HG03521 (cell line): ENCODE results near the gene XYLT2.
"Not testable (repeated sequence)": the region's sequence is repeated elsewhere in the genome, so short reads cannot be mapped to it uniquely, and the experiment has no call there.

Experiments used
- ATAC-seq: cut with Tn5 transposase; IDR thresholded peaks from one replicate; pipeline ENCODE4 v1.9.1; 2021; ENCODE audit warnings: mild to moderate bottlenecking, moderate library complexity; ENCODE audit not compliant: unreplicated experiment

XYLT2 gene

DNA sequence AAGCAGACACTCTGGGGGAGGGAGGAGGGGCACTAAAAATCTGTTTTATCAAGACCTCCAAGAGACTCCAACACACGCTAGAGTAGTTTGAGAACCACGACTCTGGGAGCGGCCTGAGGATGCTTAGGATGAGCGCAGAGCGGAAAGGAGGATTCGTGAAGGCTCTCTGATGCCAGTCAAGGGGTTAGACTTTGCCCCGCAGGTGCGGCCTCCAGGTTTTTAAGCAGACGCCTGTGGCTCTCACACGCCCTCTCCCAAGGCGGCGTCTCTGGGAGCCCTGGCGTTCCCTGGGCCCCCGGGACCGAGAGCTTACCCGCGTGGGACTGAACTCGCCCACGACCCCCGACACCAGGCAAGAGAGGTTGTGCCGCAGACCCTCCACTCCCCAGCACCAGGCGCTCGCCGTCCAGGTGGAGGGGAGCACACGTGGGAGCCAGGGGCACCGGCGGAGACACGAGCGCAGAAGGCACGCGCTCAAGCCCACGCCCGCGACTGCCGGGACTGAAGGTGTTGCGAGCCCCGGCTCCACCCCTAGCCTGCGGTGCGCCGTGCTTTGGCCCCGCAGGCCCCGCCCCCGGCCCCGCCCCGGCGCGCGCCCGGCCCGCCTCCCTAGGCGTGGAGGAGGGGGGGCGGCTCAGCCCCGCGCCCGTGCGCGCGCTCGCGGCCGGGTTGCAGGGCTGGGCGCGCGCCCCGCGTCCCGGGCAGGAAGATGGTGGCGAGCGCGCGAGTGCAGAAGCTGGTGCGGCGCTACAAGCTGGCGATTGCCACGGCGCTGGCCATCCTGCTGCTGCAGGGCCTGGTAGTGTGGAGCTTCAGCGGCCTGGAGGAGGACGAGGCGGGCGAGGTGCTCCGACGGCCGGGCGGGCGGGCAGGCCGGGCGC, at the start of gene XYLT2:
Gene XYLT2, plus strand, starts transcription at position 695 of the 881 bp plus-strand sequence. Its CDS starts 15 bp downstream, at position 710.
- ATAC-seq, result peak; percentile 80

DNA sequence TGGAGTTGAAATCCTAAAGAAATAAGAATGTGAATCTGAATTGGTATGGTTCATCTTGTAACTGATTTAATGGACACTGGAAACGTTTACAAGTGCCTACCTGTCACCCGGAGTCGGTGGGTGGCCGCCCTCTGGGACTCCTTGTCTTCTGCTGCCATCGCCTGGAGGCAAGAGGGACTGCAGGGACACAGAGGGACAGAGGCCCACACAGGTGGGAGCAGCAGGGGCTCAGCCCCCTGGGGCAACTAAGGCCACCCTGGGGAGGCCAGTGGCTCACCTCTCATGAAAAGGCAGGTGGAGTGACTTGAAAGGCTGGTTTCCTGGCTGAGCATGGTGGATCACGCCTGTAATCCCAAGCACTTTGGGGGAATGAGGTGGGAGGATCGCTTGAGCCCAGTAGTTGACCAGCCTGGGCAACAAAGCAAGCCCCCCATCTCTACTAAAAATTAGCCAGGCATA, 48.5 kb upstream of the XYLT2 start:
- no peak for ATAC-seq

DNA sequence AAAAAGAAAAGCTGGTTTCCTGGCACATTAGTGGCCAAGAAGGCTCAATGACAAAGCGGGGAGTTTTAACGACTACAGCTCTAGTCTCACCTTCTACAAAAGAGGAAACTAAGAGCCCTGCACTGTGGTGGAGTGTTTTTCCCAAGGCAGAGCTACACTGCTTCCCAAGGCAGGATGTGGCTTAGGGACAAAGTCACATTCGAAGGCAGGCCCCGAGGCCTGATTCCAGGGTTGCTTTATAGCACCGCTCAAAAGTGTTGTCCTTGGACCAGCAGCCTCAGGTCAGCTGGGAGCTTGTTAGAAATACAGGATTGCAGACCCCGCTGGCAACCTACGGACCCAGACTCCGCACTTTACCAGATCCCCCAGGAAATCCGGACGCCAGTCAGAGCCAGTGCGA, 47.9 kb upstream of the XYLT2 start:
- no peak for ATAC-seq

DNA sequence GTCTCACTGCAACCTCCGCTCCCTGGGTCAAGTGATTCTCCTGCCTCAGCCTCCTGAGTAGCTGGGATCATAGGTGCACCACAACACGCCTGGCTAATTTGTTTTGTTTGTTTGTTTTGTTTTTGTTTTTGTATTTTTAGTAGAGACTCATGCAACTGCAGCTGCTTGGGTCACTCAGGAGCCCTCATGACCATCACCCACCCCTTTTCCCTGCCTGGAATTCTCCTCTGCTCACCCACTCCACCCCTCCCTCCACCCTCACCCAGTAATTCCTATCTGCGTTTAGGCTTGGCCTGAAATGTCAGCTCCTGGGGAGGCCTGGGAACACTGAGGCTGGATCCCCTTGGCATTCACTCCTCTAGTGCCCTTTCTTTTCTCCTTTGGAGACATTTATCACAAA, 46.1 kb upstream of the XYLT2 start:
- ATAC-seq, result no peak

DNA sequence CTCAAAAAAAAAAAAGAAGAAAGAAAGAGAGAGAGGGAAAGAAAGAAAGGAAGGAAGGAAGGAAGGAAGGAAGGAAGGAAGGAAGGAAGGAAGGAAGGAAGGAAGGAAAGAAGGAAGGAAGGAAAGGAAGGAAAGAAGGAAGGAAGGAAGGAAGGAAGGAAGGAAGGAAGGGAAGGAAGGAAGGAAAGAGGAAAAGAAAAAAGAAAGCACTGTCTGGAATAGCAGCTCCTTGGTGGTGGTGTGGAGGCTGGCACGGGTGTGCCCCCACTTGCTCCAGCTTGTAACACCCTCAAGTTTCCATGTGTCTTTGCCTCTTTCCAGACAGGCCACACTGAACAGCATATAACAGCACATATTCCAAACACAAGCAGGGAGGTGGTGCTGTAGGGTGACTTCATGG, 45.1 kb upstream of the XYLT2 start:
- ATAC-seq, result not testable (repeated sequence)

DNA sequence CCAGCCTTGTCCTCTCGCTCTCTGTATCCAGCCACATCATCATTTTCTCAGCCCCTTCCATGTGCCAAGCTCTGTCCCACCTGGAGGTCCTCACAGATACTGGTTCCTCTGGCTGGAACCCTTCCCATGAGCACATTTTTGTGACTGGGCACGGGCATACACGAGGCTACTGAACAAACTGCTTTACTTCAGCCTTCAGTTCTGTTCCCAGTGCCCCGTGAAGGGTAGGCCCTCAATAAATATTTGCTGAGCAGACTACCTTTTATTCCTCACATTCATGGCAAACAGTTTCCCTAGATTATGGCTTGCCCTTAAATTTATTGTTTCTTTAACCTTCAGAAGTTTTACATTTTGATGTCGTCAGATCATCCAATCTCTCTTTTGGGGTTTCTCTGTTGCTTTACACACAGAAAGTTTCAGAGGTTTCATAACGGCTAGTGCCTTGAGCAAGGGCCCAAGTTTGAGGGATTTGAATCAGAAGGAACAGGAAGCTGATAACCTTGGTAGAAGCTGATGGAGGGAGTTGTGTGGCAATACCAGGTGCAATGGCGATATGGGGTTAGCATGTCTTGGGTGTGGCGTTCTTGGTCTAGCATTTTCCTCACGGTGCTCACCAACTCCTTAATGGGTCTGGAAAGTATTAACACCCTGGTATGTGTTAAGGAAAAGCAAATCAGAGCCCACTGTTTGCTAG, 43.9 kb upstream of the XYLT2 start:
- ATAC-seq, result no peak

DNA sequence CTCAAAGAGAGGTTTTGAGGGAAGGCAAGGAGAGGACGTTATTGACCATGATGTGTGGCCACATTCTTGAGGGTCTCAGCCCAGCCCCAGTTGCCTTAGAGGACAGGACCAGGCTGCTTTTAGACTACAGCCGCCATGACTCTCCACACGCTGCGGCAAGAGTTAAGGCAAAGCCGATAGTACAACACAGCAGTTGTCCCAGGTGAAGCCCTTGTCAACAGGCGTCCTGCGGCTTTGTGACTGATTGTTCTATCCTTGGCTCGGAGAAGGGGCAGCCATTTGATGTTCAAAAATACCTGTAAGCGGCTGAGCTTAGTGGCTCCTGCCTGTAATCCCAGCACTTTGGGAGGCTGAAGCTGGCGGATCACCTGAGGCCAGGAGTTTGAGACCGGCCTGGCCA, 42.9 kb upstream of the XYLT2 start:
- ATAC-seq, result no peak

DNA sequence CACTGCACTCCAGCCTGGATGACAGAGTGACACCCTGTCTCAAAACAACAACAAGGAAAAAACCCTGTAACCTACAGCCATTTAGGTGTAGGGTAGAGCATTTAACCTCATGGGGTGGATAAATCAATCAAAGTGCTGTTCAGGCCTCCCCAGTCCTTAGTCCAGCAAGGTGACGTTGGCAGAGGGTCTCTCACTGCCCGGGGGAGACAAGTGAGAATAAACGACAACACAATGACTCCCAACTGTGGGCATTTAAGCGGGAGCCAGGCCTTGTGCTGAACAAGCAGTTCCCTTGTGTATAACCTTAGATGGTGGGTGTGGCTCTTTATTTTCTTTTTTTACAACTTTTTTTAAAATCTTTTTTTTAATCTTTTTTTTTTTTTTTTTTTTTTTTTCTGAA, 42.3 kb upstream of the XYLT2 start:
- no peak for ATAC-seq

DNA sequence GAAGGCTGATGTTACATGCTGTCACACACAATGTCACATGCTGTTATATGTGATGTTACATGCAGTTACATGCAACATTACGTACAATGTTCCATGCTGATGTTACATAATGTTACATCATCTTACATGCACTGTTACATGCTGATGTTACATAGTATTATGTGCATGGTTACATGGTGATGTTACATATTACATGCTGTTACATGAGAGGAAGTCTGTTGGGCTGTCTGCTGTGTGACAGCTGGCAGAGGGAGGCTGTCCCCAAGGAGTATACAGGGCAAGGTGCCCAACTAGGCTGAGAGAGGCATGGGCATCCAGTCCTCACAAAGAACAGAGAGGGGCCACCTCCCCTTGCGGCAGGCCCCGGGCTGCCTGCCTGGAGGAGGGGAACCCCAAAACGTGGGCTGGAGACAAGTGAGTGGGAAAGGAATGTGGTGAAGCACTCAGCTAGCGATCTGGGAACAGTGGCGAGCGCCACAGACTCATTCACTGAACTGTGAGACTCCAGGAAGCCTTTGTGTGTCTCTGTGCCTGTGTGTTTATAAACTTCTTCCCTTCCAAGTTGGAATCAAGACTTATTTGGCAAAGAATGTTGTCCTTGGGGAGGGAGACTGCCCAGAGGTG, 41.0 kb upstream of the XYLT2 start:
- no peak for ATAC-seq

DNA sequence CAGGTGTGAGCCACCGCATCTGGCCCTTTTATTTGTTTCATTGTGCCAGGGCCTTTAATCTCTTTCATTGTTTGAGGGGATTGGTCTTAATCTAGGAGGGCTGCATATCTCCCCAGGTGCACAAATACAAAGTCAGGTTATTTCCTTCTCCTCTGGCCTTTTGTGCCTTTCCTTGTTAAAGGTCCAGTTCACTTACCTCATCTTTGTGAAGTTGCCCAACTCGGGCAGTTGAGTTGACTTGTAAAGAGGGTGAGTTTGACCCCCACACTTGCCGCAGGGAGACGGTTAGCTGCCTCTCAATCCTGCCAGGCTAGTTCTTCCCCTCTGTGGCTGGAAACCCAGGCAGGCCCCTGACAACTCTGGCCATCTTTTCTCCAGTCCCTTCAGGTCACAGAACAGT, 38.3 kb upstream of the XYLT2 start:
- ATAC-seq, result no peak

DNA sequence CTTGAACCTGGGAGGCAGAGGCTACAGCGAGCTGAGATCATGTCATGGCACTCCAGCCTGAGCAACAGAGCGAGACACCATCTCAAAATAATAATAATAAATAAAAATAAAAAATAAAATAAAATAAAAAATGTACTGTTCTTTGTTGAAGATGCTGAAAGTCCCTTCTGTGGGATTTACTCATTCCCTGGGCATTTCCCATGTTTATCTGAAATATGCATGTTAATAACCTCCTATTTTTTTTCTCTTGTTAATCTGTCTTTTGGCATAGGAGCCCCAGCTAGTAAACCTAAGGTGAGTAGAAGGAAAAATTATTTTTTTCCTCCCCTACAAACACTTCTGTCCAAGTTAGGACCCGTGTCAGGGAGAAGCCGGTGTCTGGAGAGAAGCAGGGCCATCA, 37.3 kb upstream of the XYLT2 start:
- ATAC-seq, result no peak

DNA sequence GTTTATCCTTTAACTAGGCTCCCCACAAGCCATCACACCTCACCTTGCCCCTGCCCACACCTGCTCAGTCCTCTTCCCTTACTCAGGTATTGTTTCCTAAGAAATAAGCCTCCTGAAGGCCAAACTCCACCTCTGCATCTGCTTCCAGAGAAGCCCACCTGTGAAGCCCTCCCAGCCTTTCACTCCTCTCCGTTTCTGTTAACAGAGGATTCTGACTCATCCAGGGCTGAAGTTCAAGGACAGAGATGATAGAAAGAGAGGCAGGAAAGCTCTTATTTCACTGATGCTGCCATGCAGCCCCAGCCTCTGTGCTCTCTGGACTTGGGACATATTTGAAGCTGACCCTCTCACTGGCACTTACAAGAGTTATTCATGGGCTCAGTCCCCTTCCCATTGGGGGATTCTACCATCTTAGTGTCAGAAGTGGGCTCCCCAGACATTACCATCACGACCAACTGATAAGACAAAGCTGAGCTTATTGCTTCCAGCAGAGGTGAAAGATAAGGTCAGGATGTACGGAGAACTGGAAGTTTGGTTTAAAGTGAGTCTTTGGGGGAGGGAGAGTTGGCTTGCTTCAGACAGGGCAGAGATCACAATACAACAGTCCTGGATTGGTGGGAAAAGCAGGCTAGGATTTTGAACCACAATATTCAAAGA, 35.3 kb upstream of the XYLT2 start:
- ATAC-seq, result no peak

DNA sequence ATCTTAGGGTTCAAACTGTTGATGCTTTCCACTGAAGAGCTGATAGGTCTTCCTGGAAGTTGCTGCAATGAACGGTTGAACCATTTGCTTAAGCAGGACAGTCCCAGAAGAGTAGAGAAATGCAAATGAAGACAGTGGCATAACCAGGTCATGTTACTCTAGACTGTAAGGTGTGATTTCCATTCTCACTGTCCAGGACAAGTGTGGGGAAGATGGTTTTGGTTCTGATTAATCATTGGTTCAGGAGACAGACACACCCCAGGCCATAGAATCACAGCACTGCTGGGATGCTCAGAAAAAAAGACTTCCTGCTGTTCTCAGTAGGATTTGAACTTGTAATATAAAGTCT, 34.8 kb upstream of the XYLT2 start:
- ATAC-seq, result no peak

DNA sequence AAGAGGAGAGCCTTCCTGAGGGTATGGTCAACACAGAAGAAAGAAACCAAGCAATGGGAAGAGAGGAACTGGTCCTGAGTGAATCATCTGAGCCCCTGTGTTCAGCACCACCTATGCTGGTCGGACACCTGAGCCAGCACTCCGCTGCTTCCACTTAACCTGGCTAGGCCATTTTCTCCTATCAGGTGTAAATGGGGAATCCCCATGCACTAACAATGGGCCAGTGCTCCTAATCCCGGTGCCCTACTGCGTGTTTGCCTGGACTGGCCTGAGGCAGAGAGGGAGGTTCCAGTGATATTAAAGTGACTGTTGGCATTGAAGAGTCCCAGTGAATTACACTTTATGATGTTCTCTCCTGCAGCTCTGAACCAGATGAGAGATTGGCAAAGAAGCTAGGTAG, 34.4 kb upstream of the XYLT2 start:
- ATAC-seq, result no peak

DNA sequence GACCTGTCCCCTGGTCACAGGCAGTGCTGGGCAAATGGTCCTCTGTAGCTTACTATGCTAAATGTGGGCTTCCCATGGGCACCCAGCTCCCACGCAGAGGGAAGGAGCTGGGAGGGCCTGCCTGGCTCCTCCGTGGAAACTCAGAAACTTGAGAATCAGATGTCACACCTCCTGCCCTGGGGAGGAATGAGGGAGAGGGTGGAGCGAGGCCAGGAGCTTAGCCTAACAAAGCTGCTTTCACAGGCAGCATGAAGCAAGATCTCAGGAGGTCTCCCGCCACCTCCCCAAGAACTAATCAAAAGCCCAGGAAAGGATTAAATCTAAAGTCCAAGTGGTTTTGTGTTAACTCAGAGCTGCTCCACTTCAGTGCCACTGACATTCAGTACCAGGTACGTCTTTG, 33.6 kb upstream of the XYLT2 start:
- ATAC-seq, result no peak

DNA sequence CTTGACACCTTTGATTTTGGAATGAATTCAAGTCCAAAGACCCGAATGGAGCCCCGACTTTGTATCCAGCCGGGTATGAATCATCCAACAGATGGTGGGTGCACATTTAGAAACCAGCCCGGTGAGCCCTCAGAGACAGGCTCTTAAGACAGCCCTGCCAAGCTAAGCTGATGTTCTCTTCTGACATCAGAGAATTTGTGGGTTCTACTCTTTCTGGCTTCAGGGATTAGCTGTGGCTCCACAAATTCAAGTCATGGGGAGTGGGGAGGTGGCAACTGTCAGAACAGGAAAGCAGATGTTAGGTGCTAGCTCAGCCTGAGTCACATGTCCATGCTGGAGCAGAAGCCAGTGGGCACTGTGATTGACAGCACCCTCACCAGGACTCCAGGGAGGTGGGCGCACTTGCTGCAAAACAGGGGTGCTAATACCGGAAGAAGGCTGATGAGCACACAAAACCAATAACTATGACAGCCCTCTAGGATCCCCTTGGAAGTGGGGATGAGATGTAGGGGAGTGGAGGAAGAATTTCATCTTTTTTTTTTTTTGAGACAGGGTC, 31.4 kb upstream of the XYLT2 start:
- ATAC-seq, result no peak

DNA sequence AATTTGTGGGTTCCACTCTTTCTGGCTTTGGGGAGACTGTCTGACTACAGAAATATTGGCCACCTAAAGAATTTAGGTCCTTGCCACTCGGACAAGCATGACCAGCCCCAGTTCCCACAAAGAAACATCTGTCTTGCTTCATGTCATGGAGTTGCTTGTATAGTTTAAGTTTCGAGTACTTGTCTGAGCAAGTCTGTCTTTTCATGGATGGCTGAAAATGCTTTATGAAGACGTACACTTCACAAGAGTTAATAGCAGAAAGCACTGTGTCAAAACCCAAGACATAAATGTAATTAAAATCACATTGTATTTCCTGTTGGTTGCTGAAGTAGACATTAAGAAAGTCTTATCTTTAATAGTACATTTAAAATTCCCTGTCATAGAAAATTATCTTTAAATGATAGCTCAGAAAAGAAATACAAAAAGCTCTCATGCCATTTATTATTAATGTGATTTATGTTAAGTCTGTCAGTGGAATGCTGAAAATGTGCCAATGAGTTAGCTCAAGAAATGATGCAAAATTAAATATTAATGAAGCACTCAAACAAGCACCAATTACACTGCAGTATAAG, 29.8 kb upstream of the XYLT2 start:
- ATAC-seq, result no peak

DNA sequence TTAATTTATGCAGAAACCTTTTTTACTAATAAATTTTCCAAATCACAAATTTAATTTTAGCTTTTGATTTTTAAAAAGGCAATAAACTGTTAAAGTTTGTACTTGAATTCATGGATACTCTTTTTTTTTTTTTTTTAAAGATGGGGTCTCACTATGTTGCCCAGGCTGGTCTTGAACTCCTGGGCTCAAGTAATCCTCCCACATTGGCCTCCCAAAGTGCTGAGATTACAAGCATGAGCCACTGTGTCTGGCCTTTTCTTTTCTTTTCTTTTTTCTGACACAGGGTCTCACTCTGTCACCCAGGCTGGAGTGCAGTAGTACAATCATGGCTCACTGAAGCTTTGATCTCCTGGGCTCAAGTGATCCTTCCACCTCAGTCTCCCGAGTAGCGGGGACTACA, 29.3 kb upstream of the XYLT2 start:
- not testable (repeated sequence) for ATAC-seq

DNA sequence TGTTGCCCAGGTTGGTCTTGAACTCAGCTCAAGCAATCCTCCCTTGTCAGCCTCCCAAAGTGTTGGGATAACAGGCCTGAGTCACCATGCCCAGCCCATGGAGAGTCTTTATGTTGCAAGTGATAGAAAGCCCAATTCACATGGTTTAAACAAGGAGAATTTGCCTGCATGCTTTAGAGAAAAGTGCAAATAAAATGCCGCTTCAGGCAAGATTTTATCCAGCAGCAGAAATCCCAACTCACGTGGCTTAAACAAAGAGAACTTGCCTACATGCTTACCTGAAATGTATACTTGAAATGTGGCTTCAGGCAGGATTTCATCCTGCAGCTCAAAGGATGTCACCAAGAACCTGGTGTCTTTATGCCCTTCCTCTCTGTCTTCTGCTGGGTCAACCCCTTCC, 28.8 kb upstream of the XYLT2 start:
- ATAC-seq, result no peak

DNA sequence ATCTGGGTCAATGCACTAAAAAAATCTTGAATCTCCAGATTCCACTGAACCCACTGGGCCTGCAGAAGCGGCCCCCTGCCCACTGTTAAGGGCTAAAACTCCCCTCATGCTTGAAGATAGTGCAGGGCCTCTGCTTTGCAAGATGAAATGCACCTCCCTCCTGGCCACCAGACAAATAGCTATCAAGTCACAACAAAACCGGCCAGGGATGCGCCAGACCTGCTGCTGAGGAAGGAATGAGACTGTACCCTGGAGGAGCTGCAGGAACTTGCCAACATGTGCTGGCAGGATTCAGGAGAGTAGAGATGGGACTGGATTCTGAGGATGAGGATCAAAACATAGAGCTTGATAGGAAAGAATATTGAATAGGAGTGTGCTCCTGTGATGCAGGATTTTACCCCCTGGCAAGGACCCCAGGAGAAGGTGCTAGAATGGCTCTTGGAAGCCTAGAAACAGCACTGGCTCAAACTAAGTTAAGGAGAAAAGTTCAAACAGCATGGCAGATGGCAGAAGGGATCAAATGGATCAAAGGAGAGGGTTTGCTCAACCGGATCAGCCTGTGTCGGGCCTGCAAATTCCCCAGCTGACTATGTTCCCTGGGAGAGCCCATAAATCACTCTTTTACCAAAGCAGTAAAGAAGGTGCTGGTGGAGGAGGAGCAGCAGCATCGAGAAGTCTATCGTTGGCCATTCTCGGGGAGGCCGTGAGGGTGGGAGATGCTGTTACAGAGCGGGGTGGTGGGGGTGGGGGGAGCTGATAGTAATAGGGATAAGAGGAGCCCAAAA, 27.2 kb upstream of the XYLT2 start:
- ATAC-seq, result no peak
